WTC11 (cell line): ENCODE results near the gene MAP9. TPM values are rescaled to one million over a fixed set of nuclear protein-coding genes. Genes with fewer than 3 reads are reported as not detected.

Experiments used
- NFE2L1 ChIP-seq: sonication (generic); formaldehyde crosslinking; IDR thresholded peaks from 2 replicates; pipeline ENCODE4 v1.8.1; 2023; ENCODE audit warnings: missing genetic modification reagents
- ZNF232 ChIP-seq: sonication (generic); formaldehyde crosslinking; IDR thresholded peaks from 2 replicates; pipeline ENCODE4 v1.8.0; 2022; ENCODE audit warnings: mild to moderate bottlenecking, missing genetic modification reagents
- total RNA-seq: library from RNA; stranded (reverse); gene quantifications from 3 replicates; pipeline ENCODE4 v1.2.3, GENCODE V29; 2021
- TF ChIP-seq, protein P1 (sequence below): sonication (generic); formaldehyde crosslinking; IDR thresholded peaks from 2 replicates; pipeline ENCODE4 v1.8.0; 2022; ENCODE audit warnings: missing genetic modification reagents
- TF ChIP-seq, protein P2 (sequence below): fragments of 250-450 bp; sonication (Bioruptor Pico); conservative IDR thresholded peaks from 2 replicates; pipeline ENCODE4 v1.9.0; 2021; ENCODE audit warnings: mild to moderate bottlenecking

The MAP9 gene
- total RNA-seq, 1 experiment from 2014 or later: 19.0 TPM

DNA sequence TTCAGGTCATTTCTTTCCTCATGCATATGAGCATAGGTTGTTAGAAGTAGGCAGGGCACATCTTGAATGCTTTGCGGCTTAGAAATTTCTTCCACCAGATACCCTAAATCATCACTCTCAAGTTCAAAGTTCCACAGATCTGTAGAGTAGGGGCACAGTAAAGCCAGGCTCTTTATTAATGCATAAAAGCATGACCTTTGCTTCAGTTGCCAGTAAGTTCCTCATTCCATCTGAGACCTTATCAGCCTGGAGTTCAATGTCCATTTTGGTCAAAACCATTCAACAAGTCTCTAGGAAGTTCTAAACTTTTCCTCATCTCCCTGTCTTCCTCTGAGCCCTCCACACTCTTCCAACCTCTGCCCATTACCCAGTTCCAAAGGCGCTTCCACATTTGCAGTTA is 77.7 kb downstream of the MAP9 start (continued):
- TF ChIP-seq, protein P1, sequence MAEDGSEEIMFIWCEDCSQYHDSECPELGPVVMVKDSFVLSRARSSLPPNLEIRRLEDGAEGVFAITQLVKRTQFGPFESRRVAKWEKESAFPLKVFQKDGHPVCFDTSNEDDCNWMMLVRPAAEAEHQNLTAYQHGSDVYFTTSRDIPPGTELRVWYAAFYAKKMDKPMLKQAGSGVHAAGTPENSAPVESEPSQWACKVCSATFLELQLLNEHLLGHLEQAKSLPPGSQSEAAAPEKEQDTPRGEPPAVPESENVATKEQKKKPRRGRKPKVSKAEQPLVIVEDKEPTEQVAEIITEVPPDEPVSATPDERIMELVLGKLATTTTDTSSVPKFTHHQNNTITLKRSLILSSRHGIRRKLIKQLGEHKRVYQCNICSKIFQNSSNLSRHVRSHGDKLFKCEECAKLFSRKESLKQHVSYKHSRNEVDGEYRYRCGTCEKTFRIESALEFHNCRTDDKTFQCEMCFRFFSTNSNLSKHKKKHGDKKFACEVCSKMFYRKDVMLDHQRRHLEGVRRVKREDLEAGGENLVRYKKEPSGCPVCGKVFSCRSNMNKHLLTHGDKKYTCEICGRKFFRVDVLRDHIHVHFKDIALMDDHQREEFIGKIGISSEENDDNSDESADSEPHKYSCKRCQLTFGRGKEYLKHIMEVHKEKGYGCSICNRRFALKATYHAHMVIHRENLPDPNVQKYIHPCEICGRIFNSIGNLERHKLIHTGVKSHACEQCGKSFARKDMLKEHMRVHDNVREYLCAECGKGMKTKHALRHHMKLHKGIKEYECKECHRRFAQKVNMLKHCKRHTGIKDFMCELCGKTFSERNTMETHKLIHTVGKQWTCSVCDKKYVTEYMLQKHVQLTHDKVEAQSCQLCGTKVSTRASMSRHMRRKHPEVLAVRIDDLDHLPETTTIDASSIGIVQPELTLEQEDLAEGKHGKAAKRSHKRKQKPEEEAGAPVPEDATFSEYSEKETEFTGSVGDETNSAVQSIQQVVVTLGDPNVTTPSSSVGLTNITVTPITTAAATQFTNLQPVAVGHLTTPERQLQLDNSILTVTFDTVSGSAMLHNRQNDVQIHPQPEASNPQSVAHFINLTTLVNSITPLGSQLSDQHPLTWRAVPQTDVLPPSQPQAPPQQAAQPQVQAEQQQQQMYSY (CRISPR knock-in tag): no peak
- no peak for TF ChIP-seq NFE2L1 (CRISPR knock-in tag)
- TF ChIP-seq, protein P2, sequence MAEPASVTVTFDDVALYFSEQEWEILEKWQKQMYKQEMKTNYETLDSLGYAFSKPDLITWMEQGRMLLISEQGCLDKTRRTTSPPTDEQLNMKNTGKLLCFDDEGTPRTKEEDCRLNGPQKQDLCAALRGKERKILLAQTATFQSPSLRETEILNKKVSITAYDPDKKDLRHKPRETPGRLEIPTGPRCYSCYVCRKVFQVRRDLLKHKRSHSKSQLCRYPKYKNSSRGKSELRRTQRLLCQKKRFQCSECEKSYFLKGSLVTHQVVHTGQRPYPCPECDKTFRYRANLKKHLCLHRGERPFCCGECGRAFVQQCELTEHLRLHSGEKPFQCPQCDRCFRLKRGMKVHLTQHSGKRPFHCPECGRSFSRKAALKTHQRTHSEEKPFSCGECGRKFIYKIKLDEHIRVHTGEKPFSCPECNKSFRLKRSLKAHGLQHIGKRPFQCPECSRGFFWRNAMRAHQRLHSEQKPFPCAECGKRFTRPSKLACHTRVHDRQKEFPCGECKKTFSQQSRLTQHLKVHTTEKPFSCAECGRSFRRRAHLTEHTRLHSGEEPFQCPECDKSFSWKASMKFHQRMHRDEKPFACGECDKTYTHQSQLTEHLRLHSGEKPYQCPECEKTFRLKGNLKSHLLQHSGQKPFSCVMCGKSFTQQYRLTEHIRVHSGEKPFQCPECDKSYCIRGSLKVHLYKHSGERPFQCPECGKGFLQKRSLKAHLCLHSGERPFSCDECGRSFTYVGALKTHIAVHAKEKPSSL: no peak
- TF ChIP-seq ZNF232 (CRISPR knock-in tag): no peak
- TF ChIP-seq, all 79 proteins: peak for 0

Other genes starting within 250 kb of the MAP9 start
- gene NPY2R, start 168.3 kb downstream of the MAP9 start, total RNA-seq: 0.34 to 0.48 TPM (median 0.39 TPM) in 3 replicates